A673 (cell line): ENCODE results near the gene SPRED2.

ENCODE experiments used
- EZH2 ChIP-seq: fragments of 200-600 bp; sonication (generic); IDR thresholded peaks from 2 replicates; pipeline ENCODE4 v1.6.1; 2017; ENCODE audit warnings: borderline replicate concordance, low read depth, mild to moderate bottlenecking, mixed read lengths, antibody characterized with exemption, low read length; ENCODE audit not compliant: poor library complexity, severe bottlenecking
- TF ChIP-seq, protein P1 (sequence below): fragments of 300-800, 200-600 bp; sonication (generic); conservative IDR thresholded peaks from 2 replicates; pipeline ENCODE4 v1.5.1; 2017; ENCODE audit warnings: low read depth, mild to moderate bottlenecking, antibody characterized with exemption, low read length, moderate library complexity, mixed read lengths

DNA sequence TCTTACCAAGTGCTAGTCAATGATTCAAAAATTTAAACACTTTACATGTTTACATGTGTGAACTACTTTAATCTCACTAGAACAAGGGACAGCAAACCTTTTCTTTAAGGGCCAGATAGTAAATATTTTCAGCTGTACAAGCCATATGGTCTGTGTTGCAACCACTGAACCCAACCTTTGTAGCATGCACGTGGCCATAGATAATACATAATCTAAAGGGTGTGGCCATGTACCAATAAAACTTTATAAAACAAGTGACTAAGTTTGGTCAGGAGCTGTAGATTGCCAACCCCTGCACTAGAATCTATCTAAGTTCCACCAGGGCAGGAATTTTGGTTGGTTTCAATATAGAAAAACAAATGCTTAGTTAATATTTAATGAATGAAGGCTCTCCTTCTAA is 18.4 kb upstream of the SPRED2 start:
- TF ChIP-seq, protein P1, sequence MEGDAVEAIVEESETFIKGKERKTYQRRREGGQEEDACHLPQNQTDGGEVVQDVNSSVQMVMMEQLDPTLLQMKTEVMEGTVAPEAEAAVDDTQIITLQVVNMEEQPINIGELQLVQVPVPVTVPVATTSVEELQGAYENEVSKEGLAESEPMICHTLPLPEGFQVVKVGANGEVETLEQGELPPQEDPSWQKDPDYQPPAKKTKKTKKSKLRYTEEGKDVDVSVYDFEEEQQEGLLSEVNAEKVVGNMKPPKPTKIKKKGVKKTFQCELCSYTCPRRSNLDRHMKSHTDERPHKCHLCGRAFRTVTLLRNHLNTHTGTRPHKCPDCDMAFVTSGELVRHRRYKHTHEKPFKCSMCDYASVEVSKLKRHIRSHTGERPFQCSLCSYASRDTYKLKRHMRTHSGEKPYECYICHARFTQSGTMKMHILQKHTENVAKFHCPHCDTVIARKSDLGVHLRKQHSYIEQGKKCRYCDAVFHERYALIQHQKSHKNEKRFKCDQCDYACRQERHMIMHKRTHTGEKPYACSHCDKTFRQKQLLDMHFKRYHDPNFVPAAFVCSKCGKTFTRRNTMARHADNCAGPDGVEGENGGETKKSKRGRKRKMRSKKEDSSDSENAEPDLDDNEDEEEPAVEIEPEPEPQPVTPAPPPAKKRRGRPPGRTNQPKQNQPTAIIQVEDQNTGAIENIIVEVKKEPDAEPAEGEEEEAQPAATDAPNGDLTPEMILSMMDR: no peak
- no peak for TF ChIP-seq EZH2
